ENCODE measurements around the gene HACE1.

Gene HACE1

DNA sequence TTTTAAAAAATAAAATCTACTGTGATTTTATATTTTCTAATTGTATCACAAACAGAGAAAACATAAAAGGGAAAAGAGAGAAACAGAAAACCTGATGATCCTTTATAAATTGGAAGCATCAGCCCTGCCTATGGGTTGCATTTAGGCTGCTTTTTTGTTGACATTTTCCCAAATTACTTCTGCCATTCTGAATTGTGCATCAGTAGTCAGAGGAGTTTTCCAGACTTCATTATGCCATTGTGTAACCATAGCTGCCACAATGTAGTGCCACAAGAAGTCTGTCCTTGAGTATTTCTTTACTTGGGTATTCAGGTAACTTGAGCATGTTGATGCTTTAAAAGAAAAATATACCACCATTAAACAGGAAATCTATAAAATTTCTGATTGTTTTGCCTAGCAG lies 130.3 kb downstream of the HACE1 start:
- no peak for FAIRE-seq

DNA sequence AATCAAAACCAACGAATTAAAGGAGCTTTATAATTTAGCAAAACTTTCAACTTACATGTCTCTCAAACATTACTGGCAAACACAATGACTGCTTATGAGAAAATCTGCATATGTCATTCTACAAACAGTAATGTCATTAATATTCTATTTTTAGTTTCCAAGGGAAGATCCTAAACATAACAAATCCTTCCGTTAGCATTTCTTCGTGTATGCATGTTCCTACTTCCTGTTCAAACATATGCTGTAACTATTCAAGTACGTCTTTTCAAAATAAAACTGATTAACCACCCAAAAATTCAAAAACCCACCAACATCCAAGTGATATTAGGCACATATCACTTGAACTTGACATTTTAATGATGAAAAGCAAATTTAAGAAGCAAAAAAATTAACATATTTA lies 131.3 kb downstream of the HACE1 start:
- FAIRE-seq: no peak

DNA sequence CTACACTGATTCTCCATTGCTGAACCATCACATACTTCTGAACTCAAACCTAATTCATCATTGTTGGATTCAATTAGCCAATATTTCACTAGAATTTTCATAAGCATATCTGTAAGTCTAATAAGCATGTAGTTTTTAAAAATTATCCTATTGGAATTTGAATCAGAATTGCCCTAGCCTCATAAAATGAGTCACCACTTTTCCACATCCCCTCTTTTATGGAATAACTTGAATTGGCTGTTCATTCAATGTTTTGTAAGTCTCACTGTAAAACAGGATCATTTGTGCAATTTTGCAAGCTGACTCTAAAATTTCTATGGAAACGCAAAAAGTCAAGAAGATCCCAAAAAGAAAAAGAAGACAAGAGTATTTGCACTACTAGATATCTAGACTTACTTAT lies 141.0 kb downstream of the HACE1 start:
- no peak for FAIRE-seq

- FAIRE-seq: no peak
Observed at GRCh38 chr6:104716858-104717257, 142.9 kb downstream of the HACE1 start.

- no peak for FAIRE-seq
Observed at GRCh38 chr6:104714796-104715195, 144.9 kb downstream of the HACE1 start.

GRCh38 chr6:104713982-104714381 lies 145.7 kb downstream of the HACE1 start:
- FAIRE-seq: no peak

- FAIRE-seq: no peak
Observed at GRCh38 chr6:104711371-104711770, 148.3 kb downstream of the HACE1 start.

- FAIRE-seq: no peak
Observed at GRCh38 chr6:104710543-104711335, 149.0 kb downstream of the HACE1 start.

DNA sequence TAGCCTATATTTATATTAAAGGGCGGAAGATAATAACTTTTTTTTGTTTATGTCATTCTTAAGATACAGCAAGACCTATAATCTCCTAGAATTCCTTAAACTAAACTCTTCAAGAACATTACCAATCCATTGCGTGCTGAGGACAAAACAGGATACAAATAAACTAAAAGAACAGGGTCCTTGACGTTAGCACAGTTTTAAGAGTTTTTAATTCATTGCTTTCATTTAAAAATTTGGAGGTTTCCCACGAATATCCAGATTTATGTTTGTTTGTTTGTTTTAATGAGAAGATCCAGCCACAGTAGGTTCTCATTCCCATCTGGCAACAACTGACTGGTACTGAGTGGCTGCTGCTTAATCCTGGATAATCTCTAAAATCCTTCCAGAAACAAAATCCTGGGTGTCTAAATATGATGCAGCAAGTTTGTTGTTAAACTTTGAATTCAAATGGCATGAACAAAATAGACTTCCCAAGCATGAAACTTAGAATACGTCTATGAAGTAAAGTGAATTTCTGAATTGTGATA lies 153.7 kb downstream of the HACE1 start:
- FAIRE-seq: no peak

GRCh38 chr6:104705095-104705707 lies 154.5 kb downstream of the HACE1 start:
- no peak for FAIRE-seq

GRCh38 chr6:104704191-104704590 lies 155.5 kb downstream of the HACE1 start:
- no peak for FAIRE-seq

- no peak for FAIRE-seq
Observed at GRCh38 chr6:104702126-104702841, 157.4 kb downstream of the HACE1 start.

GRCh38 chr6:104700371-104701185 lies 159.1 kb downstream of the HACE1 start:
- FAIRE-seq: no peak

GRCh38 chr6:104699593-104700329 lies 160.0 kb downstream of the HACE1 start:
- FAIRE-seq: no peak

- FAIRE-seq: no peak
Observed at GRCh38 chr6:104698979-104699378, 160.7 kb downstream of the HACE1 start.

DNA sequence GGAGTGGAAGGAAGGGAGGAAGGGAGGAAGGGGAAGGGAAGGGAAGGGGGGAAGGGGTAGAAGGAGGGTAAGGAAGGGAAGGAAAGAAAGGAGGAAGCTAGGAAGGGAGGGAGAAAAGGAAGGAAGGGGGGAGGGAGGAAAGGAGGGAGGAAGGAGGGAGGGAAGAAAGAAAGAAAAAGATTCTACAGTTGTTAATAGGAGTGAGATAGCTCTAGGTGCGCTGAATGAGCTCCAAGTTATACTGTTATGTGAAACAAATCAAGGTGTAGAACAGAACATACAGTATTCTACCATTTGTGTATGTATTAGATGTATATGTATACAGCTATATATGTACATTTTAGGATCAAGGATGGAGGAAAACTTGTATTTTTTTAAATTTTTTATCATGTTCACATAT lies 167.7 kb downstream of the HACE1 start:
- no peak for FAIRE-seq

- no peak for FAIRE-seq
Observed at GRCh38 chr6:104689551-104690205, 170.0 kb downstream of the HACE1 start.

- FAIRE-seq: no peak
Observed at GRCh38 chr6:104688283-104688969, 171.3 kb downstream of the HACE1 start.

DNA sequence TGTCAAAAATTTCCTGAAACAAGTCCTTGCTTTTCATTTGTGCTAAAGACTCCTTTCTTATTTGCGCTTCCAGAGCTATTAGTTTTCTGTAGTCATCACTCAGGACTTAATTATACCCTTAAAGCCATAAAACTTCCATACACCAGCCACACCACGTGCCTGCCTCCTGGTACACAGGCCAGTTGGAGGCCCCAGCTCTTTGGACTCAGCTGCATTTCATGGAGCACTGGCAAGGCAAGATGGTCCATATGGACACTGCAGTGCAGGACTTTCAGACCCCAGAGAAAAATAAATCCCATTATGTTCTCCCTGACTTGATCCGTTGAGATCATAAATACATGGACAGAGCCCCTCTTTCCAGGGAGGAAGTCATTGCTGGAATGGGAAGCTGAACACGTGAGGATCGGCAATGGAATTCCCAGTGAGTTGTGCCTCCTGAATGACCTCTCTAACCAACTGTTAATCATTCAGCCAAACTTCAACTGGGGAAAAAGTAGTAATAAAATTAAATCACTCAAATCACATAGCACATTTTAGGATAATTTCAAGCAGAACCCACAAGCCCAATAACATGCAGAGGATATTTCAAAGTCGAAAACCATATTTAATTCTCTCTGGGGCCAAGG lies 173.1 kb downstream of the HACE1 start:
- FAIRE-seq: no peak

- FAIRE-seq: no peak
Observed at GRCh38 chr6:104685871-104686549, 173.7 kb downstream of the HACE1 start.

Data from islet of Langerhans (tissue), 1 donor.